H1 (cell line): ENCODE data around the gene PPAN. TPM values are rescaled to one million over a fixed set of nuclear protein-coding genes. Genes with fewer than 3 reads are reported as not detected.

Experiments
- CTCF ChIA-PET: fragments of 300-600 bp; sonication (Branson Sonifier 250); formaldehyde crosslinking; loops from one replicate; lab custom pipeline; 2021; ENCODE audit not compliant: partially characterized antibody; lab: Charles Lee
- POLR2A ChIA-PET: fragments of 300-600 bp; sonication (Branson Sonifier 250); formaldehyde crosslinking; loops from one replicate; lab custom pipeline; 2021; ENCODE audit warnings: inconsistent platforms; ENCODE audit not compliant: partially characterized antibody; lab: Charles Lee
- DNase-seq, 2 experiments: peaks; one replicate each; pipeline versions ENCODE4 v3.0.0 to v3.0.0-alpha.2; 2010 to 2022; ENCODE audit warnings: low spot score in 2 of 2, low read depth in 1 of 2, mixed read lengths in 1 of 2
- FAIRE-seq: peaks from 2 replicates; lab custom pipeline; 2011; peaks lifted over from hg19 to GRCh38; lab: Jason Lieb, UNC
- H2AFZ ChIP-seq: 2 replicates; pipeline ENCODE4 v1.8.1; 2012; ENCODE audit warnings: low read length, inconsistent platforms
- H2AK5ac ChIP-seq: 2 replicates; pipeline ENCODE4 v1.6.1; 2013; ENCODE audit warnings: low read depth, low read length
- H2BK120ac ChIP-seq: replicated peaks from 2 replicates; pipeline ENCODE3; 2013; ENCODE audit warnings: low read depth, low read length, inconsistent platforms
- H2BK12ac ChIP-seq: 2 replicates; pipeline ENCODE4 v1.6.1; 2013; ENCODE audit warnings: low read depth, low read length
- H2BK15ac ChIP-seq: 2 replicates; pipeline ENCODE4 v1.6.1; 2013; ENCODE audit warnings: low read length
- H2BK20ac ChIP-seq: 2 replicates; pipeline ENCODE4 v1.6.1; 2013; ENCODE audit warnings: low read length
- H2BK5ac ChIP-seq: 2 replicates; pipeline ENCODE4 v1.6.1; 2013; ENCODE audit warnings: low read depth, low read length
- H3K14ac ChIP-seq: 2 replicates; pipeline ENCODE4 v1.6.1; 2013; ENCODE audit warnings: inconsistent platforms; ENCODE audit not compliant: insufficient read length
- H3K18ac ChIP-seq: 2 replicates; pipeline ENCODE4 v1.6.1; 2013; ENCODE audit warnings: low read length; ENCODE audit errors: extremely low read depth
- H3K23ac ChIP-seq: 2 replicates; pipeline ENCODE4 v1.6.1; 2013; ENCODE audit warnings: inconsistent platforms; ENCODE audit not compliant: insufficient read length
- H3K23me2 ChIP-seq: 2 replicates; pipeline ENCODE4 v1.6.1; 2013; ENCODE audit warnings: low read depth, low read length
- H3K27ac ChIP-seq: 2 replicates; pipeline ENCODE4 v1.6.1; 2011; ENCODE audit warnings: low read depth, low read length, inconsistent platforms
- H3K27me3 ChIP-seq, 4 experiments: replicated peaks in 1 of 4; 1 replicate in 1 of 4; 2 replicates in 3 of 4; pipeline versions ENCODE4 v1.6.1 to v1.8.1; 2011 to 2013; ENCODE audit warnings: low read length in 3 of 4, mild to moderate bottlenecking in 3 of 4, inconsistent platforms in 2 of 4, mixed read lengths in 2 of 4, moderate library complexity in 1 of 4; ENCODE audit not compliant: control insufficient read depth in 3 of 4, insufficient read depth in 3 of 4; ENCODE audit errors: extremely low read depth in 1 of 4
- H3K36me3 ChIP-seq, 4 experiments: 2 replicates each; pipeline versions ENCODE4 v1.6.1 to v1.8.1; 2011 to 2013; ENCODE audit warnings: mild to moderate bottlenecking in 4 of 4, low read length in 3 of 4, moderate library complexity in 2 of 4, control low read depth in 1 of 4, inconsistent platforms in 1 of 4; ENCODE audit not compliant: insufficient read depth in 4 of 4, control insufficient read depth in 2 of 4
- H3K4ac ChIP-seq: replicated peaks from 2 replicates; pipeline ENCODE3; 2013; ENCODE audit warnings: low read length, low read depth, mixed read lengths, inconsistent platforms; ENCODE audit not compliant: insufficient read length
- H3K4me1 ChIP-seq, 4 experiments: replicated peaks in 1 of 4; 1 replicate in 1 of 4; 2 replicates in 3 of 4; pipeline versions ENCODE4 v1.6.1 to v1.8.1; 2011 to 2013; ENCODE audit warnings: low read length in 3 of 4, inconsistent platforms in 2 of 4, mixed read lengths in 1 of 4; ENCODE audit not compliant: insufficient read depth in 4 of 4, control insufficient read depth in 3 of 4
- H3K4me2 ChIP-seq, 2 experiments: 2 replicates each; pipeline versions ENCODE4 v1.6.1 to v1.8.1; 2011 to 2013; ENCODE audit warnings: low read depth in 2 of 2, low read length in 2 of 2, control low read depth in 1 of 2, inconsistent platforms in 1 of 2, mild to moderate bottlenecking in 1 of 2; ENCODE audit not compliant: insufficient read depth in 1 of 2
- H3K4me3 ChIP-seq, 4 experiments: fragments of 200-600, 300-600 bp in 1 of 4; sonication (generic), shearing (Covaris generic), sonication (Bioruptor Twin) in 1 of 4; 2 replicates each; pipeline versions ENCODE4 v1.5.1 to v1.8.1; 2011 to 2016; ENCODE audit warnings: low read length in 4 of 4, low read depth in 3 of 4, control low read depth in 2 of 4, inconsistent platforms in 2 of 4, mild to moderate bottlenecking in 2 of 4, mixed read lengths in 1 of 4, moderate library complexity in 1 of 4; ENCODE audit not compliant: insufficient read depth in 2 of 4; ENCODE audit errors: extremely low read depth in 1 of 4
- H3K56ac ChIP-seq: replicated peaks from 2 replicates; pipeline ENCODE3; 2013; ENCODE audit warnings: low read depth, mild to moderate bottlenecking, mixed read lengths, low read length, inconsistent platforms; ENCODE audit not compliant: insufficient read length
- H3K79me1 ChIP-seq: 2 replicates; pipeline ENCODE4 v1.6.1; 2013; ENCODE audit warnings: low read depth, low read length, control low read depth
- H3K79me2 ChIP-seq, 2 experiments: 2 replicates each; pipeline versions ENCODE4 v1.6.1 to v1.8.1; 2012 to 2013; ENCODE audit warnings: low read length in 2 of 2, mild to moderate bottlenecking in 2 of 2, inconsistent platforms in 1 of 2; ENCODE audit not compliant: insufficient read depth in 2 of 2, control insufficient read depth in 1 of 2
- H3K9ac ChIP-seq, 4 experiments: replicated peaks in 1 of 4; 1 replicate in 1 of 4; 2 replicates in 3 of 4; pipeline versions ENCODE4 v1.6.1 to v1.8.1; 2011 to 2013; ENCODE audit warnings: low read depth in 3 of 4, low read length in 3 of 4, control low read depth in 2 of 4, mild to moderate bottlenecking in 2 of 4, moderate library complexity in 2 of 4, inconsistent platforms in 1 of 4; ENCODE audit errors: extremely low read depth in 1 of 4
- H3K9me3 ChIP-seq, 2 experiments: 2 replicates each; pipeline versions ENCODE4 v1.6.1 to v1.8.1; 2012 to 2013; ENCODE audit warnings: mild to moderate bottlenecking in 2 of 2, moderate library complexity in 2 of 2, control low read depth in 1 of 2, inconsistent platforms in 1 of 2, low read depth in 1 of 2, low read length in 1 of 2, mixed read lengths in 1 of 2; ENCODE audit not compliant: insufficient read depth in 2 of 2
- H4K20me1 ChIP-seq, 2 experiments: replicated peaks in 1 of 2; 2 replicates each; pipeline versions ENCODE3 to v1.8.1; 2011 to 2013; ENCODE audit warnings: inconsistent platforms in 2 of 2, low read length in 2 of 2, mild to moderate bottlenecking in 1 of 2; ENCODE audit not compliant: insufficient read depth in 2 of 2, control insufficient read depth in 1 of 2
- H4K5ac ChIP-seq: 2 replicates; pipeline ENCODE4 v1.6.1; 2013; ENCODE audit warnings: low read length, low read depth, mixed read lengths, inconsistent platforms; ENCODE audit not compliant: insufficient read length
- H4K8ac ChIP-seq: 2 replicates; pipeline ENCODE4 v1.8.0; 2013; ENCODE audit warnings: mild to moderate bottlenecking, moderate library complexity, low read length, inconsistent platforms; ENCODE audit not compliant: insufficient read depth; ENCODE audit errors: extremely low read depth
- H4K91ac ChIP-seq: replicated peaks from 2 replicates; pipeline ENCODE3; 2013; ENCODE audit warnings: low read length, mixed read lengths, inconsistent platforms; ENCODE audit not compliant: insufficient read length
- CEBPB ChIP-seq: IDR thresholded peaks from 2 replicates; pipeline ENCODE4 v1.6.1; 2012; ENCODE audit warnings: low read depth, low read length
- CHD2 ChIP-seq: IDR thresholded peaks from 2 replicates; pipeline ENCODE4 v1.6.1; 2012; ENCODE audit warnings: low read length, improper control_type of control experiment
- MAX ChIP-seq: IDR thresholded peaks from 2 replicates; pipeline ENCODE4 v1.6.1; 2012; ENCODE audit warnings: inconsistent platforms
- TAF1 ChIP-seq: IDR thresholded peaks from 2 replicates; pipeline ENCODE4 v1.6.1; 2011; ENCODE audit warnings: mild to moderate bottlenecking, low read depth, low read length
- WGBS, 2 experiments: shearing (Covaris generic) in 1 of 2; methylation state at CpG; one replicate each; pipeline versions ENCODE4 v1.1.6 to v1.1.7; 2013 to 2015; ENCODE audit warnings: low lambda C conversion rate in 2 of 2, mixed read lengths in 2 of 2, inconsistent platforms in 1 of 2, low coverage in 1 of 2, missing lambda C conversion rate in 1 of 2; ENCODE audit not compliant: insufficient replicate concordance in 2 of 2, insufficient coverage in 1 of 2, insufficient read length in 1 of 2; ENCODE audit errors: extremely low coverage in 1 of 2, missing lambda C conversion rate in 1 of 2; 5-methylcytosine and 5-hydroxymethylcytosine counted together
- polyA plus RNA-seq, 7 experiments: library from polyadenylated mRNA; depleted of rRNA in 3 of 7; stranded (reverse) in 5 of 7; unstranded in 2 of 7; fragments of >200 nt in 5 of 7; fragments of 200-250 nt in 2 of 7; gene quantifications; 1 replicate in 5 of 7; 2 replicates in 1 of 7; 4 replicates in 1 of 7; pipeline versions ENCODE4 v1.2.1 to v1.2.3, GENCODE V29; 2011 to 2013; ENCODE audit warnings: missing spikeins in 2 of 7, mixed read lengths in 2 of 7
- total RNA-seq: library from RNA; stranded (reverse); fragmentation: NEBNext Ultra II Directional; extraction: Animal tissue kit (Norgen Biotek cat#: 25700); gene quantifications from 2 replicates; pipeline ENCODE4 v1.2.1, GENCODE V29; 2021

Gene PPAN
- total and polyA plus RNA-seq, 2 of the 8 experiments (the other 6 are each of a cell fraction or from before 2014, with no cell fraction given): 48.8 to 74.4 TPM

GRCh38 chr19:10078329-10078728, 27.8 kb upstream of the PPAN start:
- 90% methylated on average over 7 of the region's 8 CpGs; no CpG with 5 or more reads in 1 of the 2 experiments for WGBS, 2 experiments
- H3K4me2 ChIP-seq: no peak overlapping the region
- no peaks in the 10 kb centered on the region for H3K79me2 ChIP-seq
- no peak overlapping the region for H3K23ac ChIP-seq
- H4K5ac ChIP-seq: no peak overlapping the region
- TF ChIP-seq MAX (no peak), TAF1 (no peak), CEBPB (no peak), CHD2 (no peak)
- H2BK15ac ChIP-seq: no peak overlapping the region
- no peak for DNase-seq
- H3K56ac ChIP-seq: no peak overlapping the region
- no peak overlapping the region for H2BK120ac ChIP-seq
- no peak overlapping the region for H3K9ac ChIP-seq
- H2AK5ac ChIP-seq: no peak overlapping the region
- POLR2A ChIA-PET: no interaction called here
- H2BK12ac ChIP-seq: no peak overlapping the region
- no peak overlapping the region for H3K4ac ChIP-seq
- H3K79me1 ChIP-seq: no peaks in the 10 kb centered on the region
- no peak overlapping the region for H4K8ac ChIP-seq
- no peaks in the 10 kb centered on the region for H3K36me3 ChIP-seq
- H3K9me3 ChIP-seq: peaks cover 10 to 12% of the 10 kb centered on the region in 2 experiments
- no peaks in the 10 kb centered on the region for H4K20me1 ChIP-seq
- peaks cover 0 to 2% (median 0%) of the 10 kb centered on the region in 4 experiments; a peak in 1 of 7 replicates for H3K27me3 ChIP-seq
- H2BK5ac ChIP-seq: no peak overlapping the region
- H4K91ac ChIP-seq: no peak overlapping the region
- no peak overlapping the region for H2AFZ ChIP-seq
- H2BK20ac ChIP-seq: no peak overlapping the region
- no peak overlapping the region for H3K27ac ChIP-seq
- no peak overlapping the region for H3K14ac ChIP-seq
- H3K23me2 ChIP-seq: no peaks in the 10 kb centered on the region
- H3K4me1 ChIP-seq: no peaks in the 10 kb centered on the region
- CTCF ChIA-PET: no interaction called here
- H3K18ac ChIP-seq: no peak overlapping the region
- no peak overlapping the region for H3K4me3 ChIP-seq
- no peak for FAIRE-seq
